Suprapubic skin (tissue), 4 donors: ENCODE results near the gene EPHB3. TPM values are rescaled to one million over a fixed set of nuclear protein-coding genes. Genes with fewer than 3 reads are reported as not detected.

Experiments
- DNase-seq, 2 donors: peaks; one replicate each; pipeline ENCODE4 v3.0.0-alpha.2; 2019; ENCODE audit warnings: low spot score in 2 of 2
- H3K27ac ChIP-seq: fragments of 200-600 bp; sonication (generic); one replicate; pipeline ENCODE4 v1.5.1; 2019
- H3K27me3 ChIP-seq: fragments of 200-600 bp; sonication (generic); one replicate; pipeline ENCODE4 v1.5.1; 2019
- H3K36me3 ChIP-seq: fragments of 200-600 bp; sonication (generic); one replicate; pipeline ENCODE4 v1.5.1; 2019
- H3K4me1 ChIP-seq: fragments of 200-600 bp; sonication (generic); one replicate; pipeline ENCODE4 v1.5.1; 2019
- H3K4me3 ChIP-seq: fragments of 200-600 bp; sonication (generic); one replicate; pipeline ENCODE4 v1.5.1; 2019; ENCODE audit warnings: mild to moderate bottlenecking
- H3K9me3 ChIP-seq: fragments of 200-600 bp; sonication (generic); one replicate; pipeline ENCODE4 v1.5.1; 2019
- EP300 ChIP-seq: sonication (generic); formaldehyde crosslinking; IDR thresholded peaks from one replicate; pipeline ENCODE4 v1.6.1; 2017; ENCODE audit warnings: antibody characterized with exemption
- POLR2A ChIP-seq, 2 donors: fragments of 450-650 bp; IDR thresholded peaks; one replicate each; pipeline ENCODE4 v1.6.1; 2017; ENCODE audit warnings: antibody characterized with exemption in 2 of 2, mild to moderate bottlenecking in 2 of 2, moderate library complexity in 2 of 2
- POLR2AphosphoS5 ChIP-seq, 3 donors: sonication (generic); formaldehyde crosslinking; IDR thresholded peaks; one replicate each; pipeline ENCODE4 v1.6.1; 2017; ENCODE audit warnings: antibody characterized with exemption in 3 of 3
- WGBS: methylation state at CpG from one replicate; pipeline ENCODE4 v1.1.5; 2018; 5-methylcytosine and 5-hydroxymethylcytosine counted together
- total RNA-seq, 4 donors: library from RNA; depleted of rRNA; stranded (reverse); fragments of >200 nt; gene quantifications; one replicate each; pipeline ENCODE4 v1.1.0, GENCODE V29; 2016
- TF ChIP-seq, protein P1 (sequence below), 2 donors: fragments of 200-600 bp in 1 of 2; fragments of 450-650 bp in 1 of 2; sonication (generic) in 1 of 2; IDR thresholded peaks; one replicate each; pipeline ENCODE4 v1.5.1; 2016 to 2019; ENCODE audit warnings: antibody characterized with exemption in 2 of 2, mild to moderate bottlenecking in 1 of 2, moderate library complexity in 1 of 2

EPHB3 gene
- total RNA-seq, 4 donors from 2014 or later = 84.5 to 152 (median 108) TPM

GRCh38 chr3:184556582-184557347 lies 4.8 kb upstream of the EPHB3 start:
- Histone ChIP-seq H3K27me3 (no peaks in the 10 kb centered on the region), H3K9me3 (no peaks in the 10 kb centered on the region), H3K4me1 (peaks cover 9% of the 10 kb centered on the region), H3K27ac (no peak overlapping the region), H3K36me3 (no peaks in the 10 kb centered on the region), H3K4me3 (no peak overlapping the region)
- WGBS = 65% methylated on average over 15 of the region's 15 CpGs
- TF ChIP-seq POLR2A (IDR thresholded peaks at IDR 0.05) (no peak), POLR2AphosphoS5 (IDR thresholded peaks at IDR 0.05) (no peak)
- TF ChIP-seq, protein P1, sequence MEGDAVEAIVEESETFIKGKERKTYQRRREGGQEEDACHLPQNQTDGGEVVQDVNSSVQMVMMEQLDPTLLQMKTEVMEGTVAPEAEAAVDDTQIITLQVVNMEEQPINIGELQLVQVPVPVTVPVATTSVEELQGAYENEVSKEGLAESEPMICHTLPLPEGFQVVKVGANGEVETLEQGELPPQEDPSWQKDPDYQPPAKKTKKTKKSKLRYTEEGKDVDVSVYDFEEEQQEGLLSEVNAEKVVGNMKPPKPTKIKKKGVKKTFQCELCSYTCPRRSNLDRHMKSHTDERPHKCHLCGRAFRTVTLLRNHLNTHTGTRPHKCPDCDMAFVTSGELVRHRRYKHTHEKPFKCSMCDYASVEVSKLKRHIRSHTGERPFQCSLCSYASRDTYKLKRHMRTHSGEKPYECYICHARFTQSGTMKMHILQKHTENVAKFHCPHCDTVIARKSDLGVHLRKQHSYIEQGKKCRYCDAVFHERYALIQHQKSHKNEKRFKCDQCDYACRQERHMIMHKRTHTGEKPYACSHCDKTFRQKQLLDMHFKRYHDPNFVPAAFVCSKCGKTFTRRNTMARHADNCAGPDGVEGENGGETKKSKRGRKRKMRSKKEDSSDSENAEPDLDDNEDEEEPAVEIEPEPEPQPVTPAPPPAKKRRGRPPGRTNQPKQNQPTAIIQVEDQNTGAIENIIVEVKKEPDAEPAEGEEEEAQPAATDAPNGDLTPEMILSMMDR (IDR thresholded peaks at IDR 0.05) = no peak
- DNase-seq = no peak

DNA sequence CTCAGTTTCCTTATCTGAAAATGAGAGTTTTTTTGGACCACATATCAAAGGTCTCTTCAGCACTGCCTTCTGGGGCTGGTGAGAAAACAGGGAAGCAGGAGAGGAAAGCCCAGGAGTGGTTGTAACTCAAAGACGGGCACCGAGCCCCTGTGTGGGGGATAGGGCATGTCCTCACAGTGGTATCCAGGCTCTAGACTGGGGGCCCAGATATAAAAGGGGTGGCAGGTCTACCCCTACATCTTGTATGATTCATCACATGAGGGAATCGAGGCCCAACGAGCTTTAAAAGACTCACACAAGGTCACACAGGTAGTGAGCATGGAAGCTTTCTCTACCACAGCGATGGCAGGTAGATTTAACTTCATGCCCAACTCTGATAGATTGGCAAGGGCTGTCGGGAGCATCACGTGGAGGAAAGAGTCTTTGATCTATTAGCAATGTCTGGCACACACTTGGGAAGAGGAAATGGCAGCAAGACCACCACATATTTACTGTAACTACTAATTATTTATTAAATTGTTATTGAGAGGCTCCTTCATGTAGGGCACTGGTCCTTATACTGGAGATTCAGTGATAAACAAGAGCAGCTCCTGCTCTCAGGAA lies 4.1 kb upstream of the EPHB3 start:
- Histone ChIP-seq H3K4me1 (peaks cover 12% of the 10 kb centered on the region), H3K36me3 (no peaks in the 10 kb centered on the region), H3K27me3 (no peaks in the 10 kb centered on the region), H3K27ac (no peak overlapping the region), H3K9me3 (no peaks in the 10 kb centered on the region), H3K4me3 (no peak overlapping the region)
- no peak for TF ChIP-seq POLR2AphosphoS5 (IDR thresholded peaks at IDR 0.05)
- TF ChIP-seq, protein P1 (IDR thresholded peaks at IDR 0.05) = no peak
- TF ChIP-seq POLR2A (IDR thresholded peaks at IDR 0.05) = no peak
- TF ChIP-seq EP300 = no peak
- no peak for DNase-seq
- WGBS = 81% methylated on average over 7 of the region's 7 CpGs

DNA sequence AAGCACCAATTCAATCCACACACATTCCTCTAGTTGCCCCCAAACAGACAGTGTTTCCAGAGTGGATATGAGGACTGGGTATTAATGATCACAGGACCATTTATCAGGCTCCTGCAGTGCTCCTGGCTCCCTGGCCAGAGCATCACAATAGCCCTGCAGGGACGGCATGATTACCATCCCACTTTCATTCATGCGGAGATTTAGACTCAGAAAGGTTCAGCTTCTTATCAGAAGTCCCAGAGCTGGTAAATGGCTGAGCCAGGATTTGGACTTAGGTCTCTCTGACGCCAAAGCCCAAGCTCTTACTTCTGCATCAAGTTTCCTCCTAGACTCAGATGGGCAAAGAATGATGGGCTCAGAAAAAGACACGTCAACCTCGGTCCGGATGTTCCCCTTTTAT lies 2.9 kb upstream of the EPHB3 start:
- H3K27ac ChIP-seq = no peak overlapping the region
- no peak for DNase-seq
- H3K27me3 ChIP-seq = no peaks in the 10 kb centered on the region
- no peaks in the 10 kb centered on the region for H3K36me3 ChIP-seq
- no peak overlapping the region for H3K4me3 ChIP-seq
- 75% methylated on average over 6 of the region's 6 CpGs for WGBS
- peaks cover 20% of the 10 kb centered on the region for H3K4me1 ChIP-seq
- no peak for TF ChIP-seq EP300
- TF ChIP-seq, protein P1 (IDR thresholded peaks at IDR 0.05) = no peak
- no peaks in the 10 kb centered on the region for H3K9me3 ChIP-seq

DNA sequence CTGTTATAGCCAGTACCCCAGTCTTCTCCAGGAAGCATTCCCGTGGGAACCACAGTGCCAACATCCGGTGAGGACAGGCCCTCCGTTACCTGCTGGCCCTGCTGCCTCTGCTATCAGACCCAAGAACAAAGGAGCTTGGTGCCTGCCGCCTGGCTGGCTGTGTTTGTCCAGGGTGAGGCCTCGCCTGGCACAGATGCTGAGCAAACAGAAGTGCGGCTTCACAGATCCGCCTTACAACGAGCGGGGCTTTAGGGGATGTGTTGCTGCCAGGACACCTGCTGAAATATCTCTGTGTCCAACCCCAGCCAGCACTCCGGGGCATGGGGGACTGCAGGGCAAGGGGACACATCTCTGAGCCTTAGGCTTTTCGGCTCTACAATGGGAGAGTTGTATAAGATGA lies 2.2 kb upstream of the EPHB3 start:
- Histone ChIP-seq H3K4me1 (peaks cover 26% of the 10 kb centered on the region), H3K9me3 (no peaks in the 10 kb centered on the region), H3K27ac (no peak overlapping the region), H3K36me3 (no peaks in the 10 kb centered on the region), H3K4me3 (no peak overlapping the region), H3K27me3 (no peaks in the 10 kb centered on the region)
- TF ChIP-seq EP300 = no peak
- TF ChIP-seq, protein P1 (IDR thresholded peaks at IDR 0.05) = no peak
- TF ChIP-seq POLR2AphosphoS5 (IDR thresholded peaks at IDR 0.05) = no peak
- no peak for TF ChIP-seq POLR2A (IDR thresholded peaks at IDR 0.05)
- DNase-seq = no peak
- WGBS = 83% methylated on average over 8 of the region's 11 CpGs

DNA sequence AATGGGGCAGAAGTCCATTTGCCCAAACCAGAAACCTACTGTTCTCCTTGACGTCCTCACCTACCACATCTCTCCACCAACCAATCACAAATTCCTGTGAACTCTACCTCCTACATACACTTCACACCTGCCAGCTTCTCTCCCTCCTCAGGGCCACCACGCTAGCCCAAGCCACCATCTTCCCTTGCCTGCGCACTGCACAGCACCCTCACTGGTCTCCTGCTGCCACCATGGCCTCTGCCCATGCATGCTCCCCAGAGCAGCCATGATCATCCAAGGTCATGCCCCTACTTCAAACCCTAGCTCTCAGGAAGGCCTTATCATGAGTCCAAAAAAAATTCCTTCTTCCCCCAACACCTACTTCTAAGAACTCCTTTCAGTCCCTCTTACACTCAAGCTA lies 1.1 kb upstream of the EPHB3 start:
- TF ChIP-seq EP300 = no peak
- TF ChIP-seq, protein P1 (IDR thresholded peaks at IDR 0.05) = no peak
- WGBS = 91% methylated on average over 3 of the region's 3 CpGs
- DNase-seq = no peak
- Histone ChIP-seq H3K9me3 (no peaks in the 10 kb centered on the region), H3K4me1 (peaks cover 38% of the 10 kb centered on the region), H3K27me3 (no peaks in the 10 kb centered on the region), H3K36me3 (no peaks in the 10 kb centered on the region), H3K27ac (no peak overlapping the region), H3K4me3 (peak overlapping the region; percentile 78)
